ENCODE measurements around the gene TMOD3.

DNA sequence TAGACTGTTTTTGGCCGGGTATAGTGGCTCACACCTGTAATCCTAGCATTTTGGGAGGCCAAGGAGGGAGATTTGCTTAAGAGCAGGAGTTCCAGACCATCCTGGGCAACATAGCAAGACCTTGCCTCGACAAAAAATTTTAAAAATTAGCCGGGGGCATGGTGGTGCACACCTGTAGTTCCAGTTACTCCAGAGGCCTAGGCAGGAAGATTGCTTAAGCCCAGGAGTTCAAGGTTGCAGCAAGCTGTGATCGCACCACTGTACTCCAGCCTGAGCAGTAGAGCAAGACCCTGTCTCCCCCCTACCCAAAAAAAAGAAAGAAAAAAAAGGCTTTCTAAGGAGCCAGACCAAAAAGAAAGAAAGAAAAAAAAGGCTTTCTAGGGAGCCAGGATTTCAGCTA, 36.7 kb downstream of the TMOD3 start:
- no peak for TF ChIP-seq CTCF (conservative IDR thresholded peaks at IDR 0.05)
- no peak for TF ChIP-seq ZFX (IDR thresholded peaks at IDR 0.05)
